H9 (cell line): ENCODE measurements around the gene NDUFA11. TPM values are rescaled to one million over a fixed set of nuclear protein-coding genes. Genes with fewer than 3 reads are reported as not detected.

Experiments
- DNase-seq: peaks from one replicate; pipeline ENCODE4 v3.0.0-alpha.2; 2017
- H2AFZ ChIP-seq: one replicate; pipeline ENCODE4 v1.6.1; 2013; ENCODE audit warnings: mild to moderate bottlenecking, low read length, control low read depth, moderate library complexity
- H2AK5ac ChIP-seq: 2 replicates; pipeline ENCODE4 v1.6.1; 2013; ENCODE audit warnings: low read length, control low read depth, mixed read lengths; ENCODE audit not compliant: insufficient read length
- H2BK120ac ChIP-seq: one replicate; pipeline ENCODE4 v1.6.1; 2013; ENCODE audit warnings: low read depth, mild to moderate bottlenecking, low read length, control low read depth, inconsistent platforms; ENCODE audit not compliant: poor library complexity, severe bottlenecking
- H2BK12ac ChIP-seq: 2 replicates; pipeline ENCODE4 v1.6.1; 2013; ENCODE audit warnings: low read length, control low read depth, mixed read lengths, low read depth; ENCODE audit not compliant: insufficient read length
- H2BK15ac ChIP-seq: 2 replicates; pipeline ENCODE4 v1.6.1; 2013; ENCODE audit warnings: low read depth, low read length, control low read depth
- H2BK20ac ChIP-seq: one replicate; pipeline ENCODE4 v1.6.1; 2013; ENCODE audit warnings: low read depth, mild to moderate bottlenecking, low read length, control low read depth, inconsistent platforms; ENCODE audit not compliant: poor library complexity, severe bottlenecking
- H2BK5ac ChIP-seq: 2 replicates; pipeline ENCODE4 v1.6.1; 2013; ENCODE audit warnings: low read length, control low read depth, mixed read lengths; ENCODE audit not compliant: insufficient read length
- H3K14ac ChIP-seq: 2 replicates; pipeline ENCODE4 v1.6.1; 2013; ENCODE audit warnings: low read length, control low read depth; ENCODE audit not compliant: insufficient read depth
- H3K18ac ChIP-seq: 2 replicates; pipeline ENCODE4 v1.6.1; 2013; ENCODE audit warnings: low read depth, mild to moderate bottlenecking, mixed read lengths, low read length, control low read depth; ENCODE audit not compliant: insufficient read length
- H3K23ac ChIP-seq: 2 replicates; pipeline ENCODE4 v1.6.1; 2013; ENCODE audit warnings: low read length, control low read depth, mixed read lengths, low read depth; ENCODE audit not compliant: insufficient read length
- H3K23me2 ChIP-seq: 2 replicates; pipeline ENCODE4 v1.6.1; 2013; ENCODE audit warnings: low read depth, mild to moderate bottlenecking, mixed read lengths, low read length, control low read depth; ENCODE audit not compliant: insufficient read length, poor library complexity, severe bottlenecking
- H3K27ac ChIP-seq: 2 replicates; pipeline ENCODE4 v1.5.1; 2013; ENCODE audit warnings: low read length, control low read depth, mixed read lengths, low read depth; ENCODE audit not compliant: insufficient read length
- H3K27me3 ChIP-seq: 2 replicates; pipeline ENCODE4 v1.6.1; 2013; ENCODE audit warnings: low read length, control low read depth, inconsistent platforms; ENCODE audit not compliant: insufficient read depth
- H3K4ac ChIP-seq: 2 replicates; pipeline ENCODE4 v1.6.1; 2013; ENCODE audit warnings: low read depth, mild to moderate bottlenecking, control low read depth, inconsistent platforms, low read length, moderate library complexity
- H3K4me1 ChIP-seq: 2 replicates; pipeline ENCODE4 v1.6.1; 2013; ENCODE audit warnings: low read length, control low read depth, inconsistent platforms; ENCODE audit not compliant: insufficient read depth
- H3K4me2 ChIP-seq: 2 replicates; pipeline ENCODE4 v1.6.1; 2013; ENCODE audit warnings: low read length, control low read depth, mixed read lengths; ENCODE audit not compliant: insufficient read length, insufficient read depth
- H3K56ac ChIP-seq: 2 replicates; pipeline ENCODE4 v1.6.1; 2013; ENCODE audit warnings: low read depth, mild to moderate bottlenecking, mixed read lengths, low read length, control low read depth; ENCODE audit not compliant: insufficient read length
- H3K79me1 ChIP-seq: 2 replicates; pipeline ENCODE4 v1.6.1; 2013; ENCODE audit warnings: low read depth, mild to moderate bottlenecking, moderate library complexity, low read length, control low read depth, inconsistent platforms; ENCODE audit not compliant: insufficient read depth, poor library complexity, severe bottlenecking
- H3K79me2 ChIP-seq: 2 replicates; pipeline ENCODE4 v1.6.1; 2013; ENCODE audit warnings: low read length, control low read depth, inconsistent platforms; ENCODE audit not compliant: insufficient read depth
- H3K9ac ChIP-seq: 2 replicates; pipeline ENCODE4 v1.6.1; 2013; ENCODE audit warnings: low read length, control low read depth, mixed read lengths; ENCODE audit not compliant: insufficient read length; ENCODE audit errors: extremely low read depth
- H3K9me3 ChIP-seq: one replicate; pipeline ENCODE4 v1.6.1; 2013; ENCODE audit warnings: low read depth, low read length, inconsistent platforms; ENCODE audit not compliant: control insufficient read depth
- H3T11ph ChIP-seq: one replicate; pipeline ENCODE4 v1.6.1; 2013; ENCODE audit warnings: mild to moderate bottlenecking, low read length, control low read depth, inconsistent platforms
- H4K20me1 ChIP-seq: one replicate; pipeline ENCODE4 v1.6.1; 2013; ENCODE audit not compliant: control insufficient read depth, insufficient read length, insufficient read depth
- H4K5ac ChIP-seq: 2 replicates; pipeline ENCODE4 v1.6.1; 2013; ENCODE audit warnings: low read depth, mild to moderate bottlenecking, mixed read lengths, low read length, control low read depth; ENCODE audit not compliant: insufficient read length
- H4K8ac ChIP-seq: replicated peaks from 2 replicates; pipeline ENCODE4 v1.6.1; 2013; ENCODE audit warnings: low read length, control low read depth, mixed read lengths, low read depth; ENCODE audit not compliant: insufficient read length
- H4K91ac ChIP-seq: 2 replicates; pipeline ENCODE4 v1.6.1; 2013; ENCODE audit warnings: low read depth, mild to moderate bottlenecking, moderate library complexity, mixed read lengths, low read length, control low read depth; ENCODE audit not compliant: insufficient read length
- H3K27ac Mint-ChIP-seq, 3 experiments: 2 replicates in 2 of 3; 3 replicates in 1 of 3; pipeline ENCODE4 v1.8.0; 2020 to 2021; ENCODE audit warnings: mixed read lengths in 3 of 3, mild to moderate bottlenecking in 1 of 3, moderate library complexity in 1 of 3
- H3K27me3 Mint-ChIP-seq: 2 replicates; pipeline ENCODE4 v1.8.0; 2021; ENCODE audit warnings: low read depth, mild to moderate bottlenecking, moderate library complexity, mixed read lengths
- H3K36me3 Mint-ChIP-seq, 3 experiments: 2 replicates in 2 of 3; 3 replicates in 1 of 3; pipeline ENCODE4 v1.8.0; 2020 to 2021; ENCODE audit warnings: low read depth in 3 of 3, mixed read lengths in 3 of 3; ENCODE audit not compliant: insufficient read depth in 1 of 3
- H3K4me1 Mint-ChIP-seq, 2 experiments: 2 replicates each; pipeline ENCODE4 v1.8.0; 2020; ENCODE audit warnings: mixed read lengths in 2 of 2
- H3K4me3 Mint-ChIP-seq, 2 experiments: 2 replicates in 1 of 2; 3 replicates in 1 of 2; pipeline ENCODE4 v1.8.0; 2020 to 2021; ENCODE audit warnings: mild to moderate bottlenecking in 2 of 2, mixed read lengths in 2 of 2, moderate library complexity in 1 of 2
- H3K9me3 Mint-ChIP-seq, 2 experiments: 2 replicates in 1 of 2; 3 replicates in 1 of 2; pipeline ENCODE4 v1.8.0; 2020; ENCODE audit warnings: mild to moderate bottlenecking in 2 of 2, mixed read lengths in 2 of 2, moderate library complexity in 1 of 2
- WGBS: extraction: QIAGEN DNeasy Blood & Tissue Kit; methylation state at CpG from one replicate; pipeline ENCODE4 v1.1.7; 2013; ENCODE audit warnings: missing lambda C conversion rate, low lambda C conversion rate, mixed read lengths; ENCODE audit not compliant: insufficient read length; ENCODE audit errors: extremely low coverage; 5-methylcytosine and 5-hydroxymethylcytosine counted together
- total RNA-seq: library from RNA; stranded (reverse); gene quantifications from 2 replicates; pipeline ENCODE4 v1.2.1, GENCODE V29; 2021
- TF ChIP-seq, protein P1 (sequence below): fragments of 200-600 bp; sonication (generic); conservative IDR thresholded peaks from 3 replicates; pipeline ENCODE4 v1.8.0; 2021; ENCODE audit warnings: antibody characterized with exemption, mild to moderate bottlenecking

The NDUFA11 gene
- total RNA-seq, 1 experiment from 2014 or later = 282 TPM

DNA sequence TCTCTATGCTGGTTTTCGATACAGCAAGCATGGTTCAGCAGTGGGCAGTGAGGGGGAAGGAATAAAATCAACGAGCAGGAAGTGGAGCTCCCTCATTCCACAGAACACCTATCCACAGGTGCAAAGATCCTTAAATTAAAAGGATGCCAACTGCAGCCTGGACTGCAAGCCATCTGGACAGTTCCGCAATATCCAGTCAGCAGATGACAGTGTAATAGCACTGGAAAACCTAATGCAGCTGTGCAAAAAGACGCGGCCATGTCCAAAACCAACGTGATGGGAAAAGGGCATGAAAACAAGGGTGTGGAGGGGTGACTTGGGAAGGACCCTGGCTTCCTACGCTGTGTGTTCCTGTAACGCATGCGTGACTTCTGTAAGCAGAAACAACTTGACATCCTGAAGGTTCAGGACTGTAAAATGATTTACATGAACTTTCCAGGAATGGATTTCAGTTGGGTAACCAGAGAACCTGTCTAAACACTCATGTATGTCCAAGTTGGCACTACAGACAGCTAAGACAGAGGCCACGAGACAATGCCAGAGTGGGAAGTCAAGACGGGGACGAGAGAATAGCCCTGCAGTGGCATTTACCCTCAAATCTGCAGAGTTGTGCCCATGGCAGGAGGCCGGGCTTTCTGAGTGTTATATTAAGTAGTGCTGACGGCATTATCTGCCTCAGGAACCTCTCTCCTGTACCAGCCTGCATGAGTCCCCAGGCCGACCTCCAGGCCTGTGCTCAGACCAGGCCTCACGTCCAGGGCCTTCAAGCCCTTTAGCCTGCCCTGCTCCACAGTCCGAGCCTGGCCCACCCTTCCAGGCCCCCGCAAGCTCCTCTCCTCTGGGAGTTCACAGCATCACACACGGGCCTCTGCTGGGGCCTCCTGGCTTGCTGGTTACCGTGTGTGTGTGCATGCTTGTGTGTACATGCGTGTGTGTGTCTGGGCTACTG is 36.9 kb upstream of the NDUFA11 start:
- Histone ChIP-seq H3K79me2 (no peaks in the 10 kb centered on the region; the same call in 1 of the 2 replicates), H2BK120ac (no peak overlapping the region), H3K9ac (no peak overlapping the region), H2AFZ (no peak overlapping the region), H3K27ac (no peak overlapping the region), H4K91ac (no peak overlapping the region), H3K79me1 (peaks cover 2% of the 10 kb centered on the region), H3K14ac (no peak overlapping the region), H3K9me3 (no peaks in the 10 kb centered on the region), H3K27me3 (no peaks in the 10 kb centered on the region), H4K20me1 (no peaks in the 10 kb centered on the region), H3K4me2 (no peak overlapping the region), H3K18ac (no peak overlapping the region), H3K4me1 (no peaks in the 10 kb centered on the region), H2BK15ac (no peak overlapping the region), H2BK20ac (no peak overlapping the region), H4K5ac (no peak overlapping the region), H3T11ph (no peak overlapping the region), H2AK5ac (no peak overlapping the region), H4K8ac (no peak overlapping the region), H3K23me2 (no peaks in the 10 kb centered on the region), H3K23ac (no peak overlapping the region), H2BK12ac (no peak overlapping the region), H3K56ac (no peak overlapping the region), H2BK5ac (no peak overlapping the region), H3K4ac (no peak overlapping the region)
- no peak overlapping the region for H3K4me3 Mint-ChIP-seq
- no peak overlapping the region for H3K27ac Mint-ChIP-seq
- WGBS = no CpG with 5 or more reads among the region's 21 CpGs
- no peak for DNase-seq
- no peaks in the 10 kb centered on the region for H3K27me3 Mint-ChIP-seq
- no peaks in the 10 kb centered on the region for H3K9me3 Mint-ChIP-seq
- H3K4me1 Mint-ChIP-seq = peaks cover 4 to 13% of the 10 kb centered on the region in 2 experiments; a peak in 3 of 4 replicates
- H3K36me3 Mint-ChIP-seq = peaks cover 9 to 48% (median 47%) of the 10 kb centered on the region in 3 experiments; a peak in 6 of 7 replicates
- TF ChIP-seq, protein P1, sequence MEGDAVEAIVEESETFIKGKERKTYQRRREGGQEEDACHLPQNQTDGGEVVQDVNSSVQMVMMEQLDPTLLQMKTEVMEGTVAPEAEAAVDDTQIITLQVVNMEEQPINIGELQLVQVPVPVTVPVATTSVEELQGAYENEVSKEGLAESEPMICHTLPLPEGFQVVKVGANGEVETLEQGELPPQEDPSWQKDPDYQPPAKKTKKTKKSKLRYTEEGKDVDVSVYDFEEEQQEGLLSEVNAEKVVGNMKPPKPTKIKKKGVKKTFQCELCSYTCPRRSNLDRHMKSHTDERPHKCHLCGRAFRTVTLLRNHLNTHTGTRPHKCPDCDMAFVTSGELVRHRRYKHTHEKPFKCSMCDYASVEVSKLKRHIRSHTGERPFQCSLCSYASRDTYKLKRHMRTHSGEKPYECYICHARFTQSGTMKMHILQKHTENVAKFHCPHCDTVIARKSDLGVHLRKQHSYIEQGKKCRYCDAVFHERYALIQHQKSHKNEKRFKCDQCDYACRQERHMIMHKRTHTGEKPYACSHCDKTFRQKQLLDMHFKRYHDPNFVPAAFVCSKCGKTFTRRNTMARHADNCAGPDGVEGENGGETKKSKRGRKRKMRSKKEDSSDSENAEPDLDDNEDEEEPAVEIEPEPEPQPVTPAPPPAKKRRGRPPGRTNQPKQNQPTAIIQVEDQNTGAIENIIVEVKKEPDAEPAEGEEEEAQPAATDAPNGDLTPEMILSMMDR = no peak
